Astrocyte (in vitro differentiated cells and primary cell): ENCODE data around the gene VBP1. TPM values are rescaled to one million over a fixed set of nuclear protein-coding genes. Genes with fewer than 3 reads are reported as not detected.

Experiments
- DNase-seq: peaks from one replicate; pipeline ENCODE4 v3.0.0-alpha.2; 2010; ENCODE audit warnings: low read depth
- FAIRE-seq: peaks from 2 replicates; lab custom pipeline; 2011; peaks lifted over from hg19 to GRCh38; lab: Jason Lieb, UNC
- H2AFZ ChIP-seq: 2 replicates; pipeline ENCODE4 v1.6.0; 2012; ENCODE audit warnings: low read depth, low read length, inconsistent platforms
- H3K27ac ChIP-seq: 2 replicates; pipeline ENCODE4 v1.5.1; 2011; ENCODE audit warnings: low read depth, low read length, inconsistent platforms
- H3K27me3 ChIP-seq: 2 replicates; pipeline ENCODE4 v1.6.0; 2011; ENCODE audit warnings: low read length, inconsistent platforms; ENCODE audit not compliant: insufficient read depth
- H3K36me3 ChIP-seq: 2 replicates; pipeline ENCODE4 v1.5.1; 2011; ENCODE audit warnings: low read length, inconsistent platforms; ENCODE audit not compliant: insufficient read depth
- H3K4me1 ChIP-seq: 2 replicates; pipeline ENCODE4 v1.5.1; 2011; ENCODE audit warnings: low read length, inconsistent platforms; ENCODE audit not compliant: insufficient read depth
- H3K4me2 ChIP-seq: 2 replicates; pipeline ENCODE4 v1.6.0; 2012; ENCODE audit warnings: low read length, inconsistent platforms
- H3K4me3 ChIP-seq: 2 replicates; pipeline ENCODE4 v1.5.1; 2011; ENCODE audit warnings: low read depth, mild to moderate bottlenecking, low read length, inconsistent platforms; ENCODE audit not compliant: insufficient read depth
- H3K79me2 ChIP-seq: 2 replicates; pipeline ENCODE4 v1.6.0; 2012; ENCODE audit warnings: mild to moderate bottlenecking, low read length, inconsistent platforms; ENCODE audit not compliant: insufficient read depth
- H3K9ac ChIP-seq: 2 replicates; pipeline ENCODE4 v1.6.0; 2012; ENCODE audit warnings: mild to moderate bottlenecking, low read length, inconsistent platforms
- H3K9me3 ChIP-seq: 2 replicates; pipeline ENCODE4 v1.5.1; 2012; ENCODE audit warnings: low read depth, mild to moderate bottlenecking, low read length, inconsistent platforms; ENCODE audit not compliant: insufficient read depth
- H4K20me1 ChIP-seq: 2 replicates; pipeline ENCODE4 v1.6.0; 2012; ENCODE audit warnings: low read length, inconsistent platforms; ENCODE audit not compliant: insufficient read depth
- H3K27ac Mint-ChIP-seq: one replicate; pipeline ENCODE4 v1.8.0; 2021; ENCODE audit warnings: mild to moderate bottlenecking, mixed read lengths; ENCODE audit not compliant: unreplicated experiment
- H3K27me3 Mint-ChIP-seq: one replicate; pipeline ENCODE4 v1.8.0; 2021; ENCODE audit warnings: low read depth, mixed read lengths; ENCODE audit not compliant: unreplicated experiment
- H3K36me3 Mint-ChIP-seq: one replicate; pipeline ENCODE4 v1.8.0; 2021; ENCODE audit warnings: low read depth, mixed read lengths; ENCODE audit not compliant: unreplicated experiment
- H3K4me1 Mint-ChIP-seq: one replicate; pipeline ENCODE4 v1.8.0; 2021; ENCODE audit warnings: low read depth, mixed read lengths; ENCODE audit not compliant: unreplicated experiment
- H3K4me3 Mint-ChIP-seq: one replicate; pipeline ENCODE4 v1.8.0; 2021; ENCODE audit warnings: mild to moderate bottlenecking, moderate library complexity, mixed read lengths; ENCODE audit not compliant: unreplicated experiment
- H3K9me3 Mint-ChIP-seq: one replicate; pipeline ENCODE4 v1.8.0; 2021; ENCODE audit warnings: mild to moderate bottlenecking, mixed read lengths; ENCODE audit not compliant: unreplicated experiment
- EZH2 ChIP-seq: IDR thresholded peaks from 2 replicates; pipeline ENCODE4 v1.6.1; 2012; ENCODE audit warnings: mild to moderate bottlenecking, low read length, inconsistent platforms; ENCODE audit not compliant: insufficient read depth
- total RNA-seq: library from RNA; stranded (reverse); gene quantifications from 2 replicates; pipeline ENCODE4 v1.2.1, GENCODE V29; 2021
- TF ChIP-seq, protein P1 (sequence below): IDR thresholded peaks from 2 replicates; pipeline ENCODE4 v1.5.1; 2011; ENCODE audit warnings: low read depth, mild to moderate bottlenecking, inconsistent platforms, low read length, moderate library complexity; ENCODE audit not compliant: insufficient read depth

The VBP1 gene
- total RNA-seq, 1 donor from 2014 or later: 52.3 TPM

DNA sequence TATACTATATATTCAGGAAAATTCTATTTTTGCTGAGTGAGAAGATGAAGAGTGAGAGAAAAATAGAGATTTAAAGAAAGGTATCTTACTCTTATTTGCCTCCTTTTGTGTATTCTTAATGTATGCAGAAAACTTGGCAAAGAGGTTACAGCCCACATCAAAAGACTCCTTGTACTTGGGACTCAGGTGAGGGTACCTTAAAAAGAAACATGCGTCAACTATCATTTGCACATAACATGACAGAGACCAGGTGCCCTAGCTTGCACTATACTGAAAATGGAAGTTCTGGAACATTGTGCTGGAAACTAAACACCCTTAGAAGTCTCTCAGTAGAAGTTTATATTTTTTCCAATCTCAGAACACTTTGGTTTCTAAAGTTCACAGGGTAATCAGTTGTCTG is 63.6 kb downstream of the VBP1 start:
- Histone ChIP-seq H3K27ac (no peak overlapping the region), H3K4me2 (no peak overlapping the region), H3K4me3 (no peak overlapping the region), H3K9me3 (no peaks in the 10 kb centered on the region), H3K4me1 (no peaks in the 10 kb centered on the region), H4K20me1 (no peaks in the 10 kb centered on the region), H3K36me3 (no peaks in the 10 kb centered on the region), H3K27me3 (no peaks in the 10 kb centered on the region), H2AFZ (no peak overlapping the region), H3K79me2 (no peaks in the 10 kb centered on the region), H3K9ac (no peak overlapping the region)
- Mint-ChIP-seq H3K9me3 (no peaks in the 10 kb centered on the region), H3K27ac (no peak overlapping the region), H3K36me3 (no peaks in the 10 kb centered on the region), H3K4me1 (no peaks in the 10 kb centered on the region), H3K4me3 (no peak overlapping the region), H3K27me3 (no peaks in the 10 kb centered on the region)
- TF ChIP-seq, protein P1, sequence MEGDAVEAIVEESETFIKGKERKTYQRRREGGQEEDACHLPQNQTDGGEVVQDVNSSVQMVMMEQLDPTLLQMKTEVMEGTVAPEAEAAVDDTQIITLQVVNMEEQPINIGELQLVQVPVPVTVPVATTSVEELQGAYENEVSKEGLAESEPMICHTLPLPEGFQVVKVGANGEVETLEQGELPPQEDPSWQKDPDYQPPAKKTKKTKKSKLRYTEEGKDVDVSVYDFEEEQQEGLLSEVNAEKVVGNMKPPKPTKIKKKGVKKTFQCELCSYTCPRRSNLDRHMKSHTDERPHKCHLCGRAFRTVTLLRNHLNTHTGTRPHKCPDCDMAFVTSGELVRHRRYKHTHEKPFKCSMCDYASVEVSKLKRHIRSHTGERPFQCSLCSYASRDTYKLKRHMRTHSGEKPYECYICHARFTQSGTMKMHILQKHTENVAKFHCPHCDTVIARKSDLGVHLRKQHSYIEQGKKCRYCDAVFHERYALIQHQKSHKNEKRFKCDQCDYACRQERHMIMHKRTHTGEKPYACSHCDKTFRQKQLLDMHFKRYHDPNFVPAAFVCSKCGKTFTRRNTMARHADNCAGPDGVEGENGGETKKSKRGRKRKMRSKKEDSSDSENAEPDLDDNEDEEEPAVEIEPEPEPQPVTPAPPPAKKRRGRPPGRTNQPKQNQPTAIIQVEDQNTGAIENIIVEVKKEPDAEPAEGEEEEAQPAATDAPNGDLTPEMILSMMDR: no peak
- TF ChIP-seq EZH2: no peak
- DNase-seq: no peak
- peak; percentile 37 for FAIRE-seq

Other genes starting within 250 kb of the VBP1 start
- gene F8, start 193.7 kb upstream of the VBP1 start, total RNA-seq: 2.5 TPM in 2 replicates
- gene FUNDC2, start 189.6 kb upstream of the VBP1 start, total RNA-seq: 45.8 and 49.5 TPM in 2 replicates
- 5.2 TPM in 2 replicates for gene CMC4, start 145.3 kb upstream of the VBP1 start, total RNA-seq
- gene MTCP1, start 145.3 kb upstream of the VBP1 start, total RNA-seq: 8.9 and 9.1 TPM in 2 replicates
- gene BRCC3, start 145.0 kb upstream of the VBP1 start, total RNA-seq: 21.8 TPM in 2 replicates
- gene RAB39B, start 48.0 kb downstream of the VBP1 start, total RNA-seq: 1.5 and 2.0 TPM in 2 replicates
- 0.27 TPM in 1 of 2 replicates, not detected in the other for gene CLIC2, start 118.2 kb downstream of the VBP1 start, total RNA-seq
- gene F8A2, start 165.6 kb downstream of the VBP1 start, total RNA-seq: not detected in 2 replicates
- gene F8A3, start 242.2 kb downstream of the VBP1 start, total RNA-seq: not detected in 2 replicates